ENCODE measurements around the gene PFKFB3. TPM values are rescaled to one million over a fixed set of nuclear protein-coding genes. Genes with fewer than 3 reads are reported as not detected.
"Not testable (repeated sequence)": the region's sequence is repeated elsewhere in the genome, so short reads cannot be mapped to it uniquely, and the experiment has no call there.

The PFKFB3 gene
- total RNA-seq, 1 experiment from 2014 or later, result 9.4 TPM

- no peak for DNase-seq (ENCODE audit: low read depth)
These were observed 69.4 kb downstream of the PFKFB3 start for GRCh38 chr10:6272126-6272525.

DNA sequence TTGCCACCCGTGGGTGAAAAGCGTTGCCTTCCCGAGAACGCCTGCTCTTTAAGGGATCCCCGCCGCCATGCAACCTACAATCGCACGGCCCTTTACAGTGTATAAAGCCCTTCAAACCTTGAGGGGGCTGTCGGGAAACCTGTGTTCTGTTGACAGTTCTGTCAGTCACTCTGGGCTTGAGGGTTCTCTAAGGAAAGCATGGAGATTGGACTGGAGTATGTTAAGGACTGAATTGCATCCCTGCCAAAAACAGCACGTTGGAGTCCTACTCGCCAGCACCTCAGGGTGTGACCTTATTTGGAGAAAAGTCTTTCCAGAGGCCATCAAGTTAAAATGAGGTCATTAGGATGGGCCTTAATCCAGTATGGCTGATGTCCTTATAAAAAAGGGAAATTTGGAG, 70.6 kb downstream of the PFKFB3 start:
- DNase-seq (ENCODE audit: low read depth), result no peak

- no peak for DNase-seq (ENCODE audit: low read depth)
These were observed 71.3 kb downstream of the PFKFB3 start for GRCh38 chr10:6274040-6274439.

DNA sequence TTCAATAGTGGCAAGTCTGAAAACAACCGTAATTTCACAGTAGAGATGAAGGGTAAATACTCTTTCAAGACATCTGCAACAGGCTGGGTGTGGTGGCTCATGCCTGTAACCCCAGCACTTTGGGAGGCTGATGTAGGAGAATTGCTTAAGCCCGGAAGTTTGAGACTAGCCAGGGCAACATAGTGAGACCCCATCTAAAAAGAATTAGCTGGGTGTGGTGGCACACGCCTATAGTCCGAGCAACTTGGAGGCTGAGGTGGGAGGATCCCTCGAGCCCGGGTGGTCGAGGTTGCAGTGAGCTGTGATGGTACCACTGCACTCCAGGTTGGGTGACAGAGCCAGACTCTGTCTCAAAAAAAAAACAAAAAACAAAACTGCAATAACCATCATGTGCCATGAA, 71.8 kb downstream of the PFKFB3 start:
- no peak for DNase-seq (ENCODE audit: low read depth)

GRCh38 chr10:6275022-6275997, 72.6 kb downstream of the PFKFB3 start:
- DNase-seq (ENCODE audit: low read depth), result peak; percentile 98

- no peak for DNase-seq (ENCODE audit: low read depth)
These were observed 73.6 kb downstream of the PFKFB3 start for GRCh38 chr10:6276356-6276755.

GRCh38 chr10:6278519-6279120, 75.9 kb downstream of the PFKFB3 start:
- no peak for DNase-seq (ENCODE audit: low read depth)

DNA sequence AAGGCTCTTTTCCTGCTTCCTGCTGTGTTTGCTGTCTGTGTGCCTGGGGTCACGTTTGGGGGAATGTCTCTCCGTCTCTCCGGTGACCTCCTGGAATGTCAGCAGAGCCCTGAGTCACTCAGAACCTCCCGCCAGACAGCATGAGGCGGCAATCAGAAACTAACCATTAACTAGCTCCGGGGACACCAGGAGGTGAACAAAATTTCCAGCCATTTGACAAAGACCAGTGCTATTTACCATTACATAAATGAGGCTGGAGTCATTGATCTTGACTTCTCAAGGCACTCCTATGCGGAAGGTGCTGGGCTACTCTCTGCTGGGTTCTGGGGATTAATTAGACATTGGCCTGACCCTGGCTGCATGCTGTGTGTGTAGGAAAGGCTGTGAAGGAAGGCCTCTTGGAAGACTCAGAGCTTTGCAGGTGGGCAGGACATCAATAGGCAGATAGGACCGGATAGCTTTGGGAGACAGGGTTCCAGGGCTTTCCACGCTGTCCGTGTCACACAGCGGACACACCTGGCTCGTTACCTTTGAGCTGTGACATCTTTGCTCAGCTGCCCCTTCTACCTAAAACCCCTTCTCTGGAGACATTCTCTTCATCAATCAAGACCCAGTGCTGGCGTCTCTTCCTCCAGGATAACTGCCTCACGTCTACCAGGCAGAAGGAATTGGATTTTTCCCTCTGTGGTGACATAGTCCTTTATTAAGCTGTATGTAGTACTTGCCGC, 77.0 kb downstream of the PFKFB3 start:
- peak; percentile 84 for DNase-seq (ENCODE audit: low read depth)

DNA sequence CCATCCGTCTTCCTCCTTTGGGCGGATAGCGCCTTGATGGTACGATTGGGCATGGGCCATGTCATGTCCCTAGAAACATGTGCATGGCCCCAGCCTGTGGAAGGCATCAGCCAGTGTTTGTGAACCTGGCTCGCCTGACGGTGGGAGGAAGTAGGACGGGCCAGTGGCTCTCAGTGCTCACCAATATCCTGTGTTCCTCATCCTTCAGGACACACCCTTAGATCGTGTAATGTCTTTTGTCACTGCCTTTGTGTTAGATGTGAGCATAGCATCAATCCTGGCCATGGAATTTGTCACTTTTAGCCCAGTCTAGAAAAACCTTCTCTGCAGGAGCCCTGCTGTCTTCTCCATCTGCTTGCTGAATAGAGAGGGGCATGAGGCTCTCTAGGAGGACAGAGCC, 77.6 kb downstream of the PFKFB3 start:
- no peak for DNase-seq (ENCODE audit: low read depth)

DNA sequence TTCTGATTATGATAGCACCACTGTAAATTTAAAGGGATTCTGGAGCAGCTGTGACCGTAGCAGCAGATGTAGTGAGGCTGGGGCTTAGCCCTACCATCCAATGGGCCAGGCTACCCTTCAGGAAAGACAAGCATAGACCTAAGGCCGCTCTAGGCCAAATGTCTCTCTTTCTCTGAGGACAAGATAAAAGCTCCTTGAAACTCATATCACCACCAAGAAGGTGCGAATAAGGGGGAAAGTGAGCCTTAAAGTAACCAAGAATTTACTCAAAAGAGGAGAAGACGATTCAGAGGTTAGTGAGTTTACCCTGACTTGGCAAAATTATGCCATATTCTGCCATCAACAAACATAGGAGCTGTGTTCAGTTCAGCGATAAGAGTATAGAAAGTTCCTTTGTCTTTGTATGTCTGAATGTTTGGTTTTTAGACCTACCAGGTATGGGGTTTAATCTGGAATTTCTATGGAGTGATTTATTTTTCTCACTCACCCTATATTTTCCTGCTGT, 79.8 kb downstream of the PFKFB3 start:
- no peak for DNase-seq (ENCODE audit: low read depth)

DNA sequence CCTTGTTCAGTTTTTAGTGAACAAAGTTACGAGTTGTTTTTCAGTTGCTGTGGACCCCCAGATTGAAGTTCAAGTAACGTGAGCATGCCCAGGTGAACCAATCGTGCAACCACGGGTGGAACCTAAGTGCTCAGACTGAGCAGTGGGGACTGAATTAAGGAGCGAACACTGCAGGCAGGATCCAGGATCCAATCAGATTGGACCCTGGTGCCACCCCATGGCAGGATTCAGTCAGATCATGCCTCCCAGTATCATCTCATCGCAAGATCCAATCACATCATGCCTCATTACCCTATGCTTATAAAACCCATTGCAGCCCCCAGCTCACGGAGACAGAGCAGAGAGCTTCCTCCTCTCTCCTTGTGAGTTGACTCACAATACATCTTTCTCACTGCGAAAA, 80.9 kb downstream of the PFKFB3 start:
- no peak for DNase-seq (ENCODE audit: low read depth)

DNA sequence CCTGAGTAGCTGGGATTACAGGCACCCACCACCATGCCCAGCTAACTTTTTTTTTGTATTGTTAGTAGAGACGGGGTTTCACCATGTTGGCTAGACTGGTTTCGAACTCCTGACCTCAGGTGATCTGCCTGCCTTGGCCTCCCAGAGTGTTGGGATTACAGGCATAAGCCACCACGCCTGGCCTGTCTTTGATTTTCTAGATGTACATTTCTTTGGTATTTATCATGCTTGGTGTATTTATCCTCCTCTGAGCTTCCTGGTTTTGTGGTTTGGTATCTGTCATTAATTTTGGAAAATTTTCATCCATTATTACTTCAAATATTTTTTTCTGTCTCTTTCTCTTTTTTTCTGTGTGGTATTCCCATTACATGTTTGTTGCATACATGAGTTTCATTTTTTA, 87.9 kb downstream of the PFKFB3 start:
- DNase-seq (ENCODE audit: low read depth), result not testable (repeated sequence)

GRCh38 chr10:6292741-6293151, 90.0 kb downstream of the PFKFB3 start:
- no peak for DNase-seq (ENCODE audit: low read depth)

DNA sequence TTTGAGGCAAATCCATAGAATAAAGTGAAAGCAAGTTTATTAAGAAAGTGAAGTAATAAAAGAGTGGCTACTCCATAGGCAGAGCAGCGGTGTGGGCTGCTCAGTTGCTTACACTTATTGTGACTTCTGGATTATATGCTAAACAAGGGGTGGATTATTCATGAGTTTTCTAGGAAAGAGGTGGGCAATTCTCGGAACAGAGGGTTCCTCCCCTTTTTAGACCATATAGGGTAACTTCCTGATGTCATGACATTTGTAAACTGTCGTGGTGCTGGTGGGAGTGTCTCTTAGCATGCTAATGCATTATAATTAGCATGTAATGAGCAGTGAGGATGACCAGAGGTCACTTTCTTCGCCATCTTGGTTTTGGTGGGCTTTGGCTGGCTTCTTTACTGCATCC, 93.7 kb downstream of the PFKFB3 start:
- not testable (repeated sequence) for DNase-seq (ENCODE audit: low read depth)

DNA sequence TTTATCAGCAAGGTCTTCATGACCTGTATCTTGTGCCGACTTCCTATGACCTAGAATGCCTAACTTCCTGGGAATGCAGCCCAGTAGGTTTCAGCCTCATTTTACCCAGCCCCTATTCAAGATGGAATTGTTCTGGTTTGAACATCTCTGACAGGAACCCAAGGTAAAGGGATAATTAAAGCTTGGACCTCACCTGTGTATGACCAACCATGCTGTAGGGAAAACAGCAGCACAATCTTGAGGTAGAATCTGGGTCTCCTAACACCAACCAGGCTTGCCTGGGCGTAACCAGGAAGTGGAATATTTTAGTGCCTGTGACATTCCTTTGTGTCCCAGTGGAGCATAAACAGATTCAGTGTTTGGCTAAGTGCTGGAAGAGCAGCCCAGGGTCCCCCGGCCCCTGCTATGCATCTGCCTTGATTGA, 94.1 kb downstream of the PFKFB3 start:
- DNase-seq (ENCODE audit: low read depth), result no peak

GRCh38 chr10:6297522-6297921, 94.8 kb downstream of the PFKFB3 start:
- no peak for DNase-seq (ENCODE audit: low read depth)

GRCh38 chr10:6297951-6298381, 95.2 kb downstream of the PFKFB3 start:
- DNase-seq (ENCODE audit: low read depth), result no peak

DNA sequence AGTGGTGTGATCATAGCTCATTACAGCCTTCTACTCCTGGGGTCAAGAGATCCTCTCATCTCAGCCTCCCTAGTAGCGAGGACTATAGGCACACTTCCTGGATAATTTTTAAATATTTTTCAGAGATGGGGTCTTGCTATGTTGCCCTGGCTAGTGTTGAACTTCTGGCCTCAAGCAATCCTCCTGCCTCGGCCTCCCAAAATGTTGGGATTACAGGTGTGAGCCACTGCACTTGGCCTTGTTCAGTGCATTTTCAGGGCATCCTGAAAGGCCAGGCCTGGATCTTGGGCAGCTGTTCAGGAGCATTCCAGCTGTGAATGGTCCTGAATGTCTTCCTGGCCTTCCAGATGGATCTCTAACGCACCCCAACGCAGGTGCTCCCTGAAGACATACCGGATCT, 95.7 kb downstream of the PFKFB3 start:
- DNase-seq (ENCODE audit: low read depth), result no peak

- peak; percentile 50 for DNase-seq (ENCODE audit: low read depth)
These were observed 96.5 kb downstream of the PFKFB3 start for GRCh38 chr10:6299234-6299633.

DNA sequence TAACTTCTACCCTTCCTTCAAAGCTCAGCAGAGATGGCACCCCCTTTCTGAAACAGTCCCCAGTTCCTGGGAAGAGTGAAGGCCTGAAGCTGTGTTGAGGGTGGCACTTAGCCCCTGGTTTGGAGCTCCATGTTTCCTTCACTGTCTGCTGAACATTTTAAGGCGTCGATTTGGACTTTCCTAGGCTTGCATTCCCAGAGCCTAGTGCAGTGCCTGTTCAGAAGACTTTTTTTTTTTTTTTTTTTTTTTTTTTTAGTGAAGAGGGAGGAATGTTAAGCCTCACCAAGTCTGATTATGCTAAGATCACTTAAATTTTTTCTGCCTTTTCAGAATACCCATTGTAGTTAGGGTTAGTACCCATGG, 97.0 kb downstream of the PFKFB3 start:
- DNase-seq (ENCODE audit: low read depth), result no peak

GRCh38 chr10:6300106-6300783, 97.5 kb downstream of the PFKFB3 start:
- peak; percentile 23 for DNase-seq (ENCODE audit: low read depth)

All from Daoy (cell line).